Measurements from ENCODE around the gene RABAC1.

The RABAC1 gene

DNA sequence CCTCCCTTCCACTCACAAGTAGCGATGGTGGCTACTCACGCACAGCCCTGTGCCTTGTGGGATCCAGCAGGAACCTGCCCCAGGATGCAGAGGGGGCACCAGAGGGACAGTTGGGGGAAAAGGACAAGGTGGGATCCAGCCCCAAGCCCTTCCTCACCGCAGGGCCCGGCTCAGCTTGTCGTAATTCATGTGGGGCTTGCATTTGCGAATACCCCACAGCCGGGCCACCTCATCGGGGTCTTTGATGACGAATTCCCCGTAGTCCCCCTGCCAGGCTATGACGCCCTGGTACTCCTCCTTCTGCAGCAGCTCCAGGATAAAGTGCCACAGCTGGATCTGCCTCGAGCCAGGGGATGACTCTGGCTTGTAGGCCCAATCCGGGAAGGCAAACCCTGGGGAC, 49.4 kb downstream of the RABAC1 start:
- in situ Hi-C loops (cut with MboI; ENCODE audit: low pct_unique_long_range_greater_than_20kb, low sequenced_read_pairs): no loop called here
- no peak for DNase-seq

DNA sequence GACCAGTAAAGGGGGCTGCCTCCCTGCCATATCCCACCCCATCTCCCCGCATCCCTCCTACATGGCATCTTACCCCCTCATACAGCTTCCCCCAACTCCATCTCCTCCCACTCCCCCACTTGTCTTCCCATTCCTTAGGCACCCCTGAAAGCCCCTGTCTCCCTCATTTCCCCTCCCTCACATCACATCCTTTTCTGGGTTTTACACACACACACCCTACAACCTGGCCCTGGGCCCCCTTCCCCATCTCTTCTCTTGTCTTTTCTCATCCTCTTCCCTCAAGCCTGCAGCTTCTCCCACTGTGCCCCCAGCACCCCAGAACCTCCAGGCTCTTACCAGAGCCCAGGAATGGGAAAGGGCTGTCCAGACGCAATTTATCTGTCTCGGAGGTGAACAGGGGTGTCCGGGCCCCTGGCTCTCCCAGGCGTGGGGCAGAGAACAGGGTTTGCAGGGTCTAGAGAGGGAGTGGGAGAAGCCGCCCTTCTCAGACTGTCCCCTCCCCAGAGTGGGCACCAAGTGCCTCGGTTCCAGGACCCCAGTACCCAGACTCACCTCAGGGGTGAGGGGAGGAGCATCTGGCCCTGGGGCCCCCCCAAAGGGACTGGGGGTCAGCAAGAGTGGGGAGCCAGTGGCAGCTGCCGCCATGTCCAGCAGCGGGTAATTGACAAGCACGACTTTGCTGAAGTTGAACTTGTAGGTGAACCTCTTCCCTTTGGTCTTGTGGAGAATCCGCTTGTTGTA, 50.2 kb downstream of the RABAC1 start:
- DNase-seq: no peak
- in situ Hi-C loops (cut with MboI; ENCODE audit: low pct_unique_long_range_greater_than_20kb, low sequenced_read_pairs): no loop called here

GRCh38 chr19:41907994-41908615, 51.0 kb downstream of the RABAC1 start:
- no peak for DNase-seq
- in situ Hi-C loops (cut with MboI; ENCODE audit: low pct_unique_long_range_greater_than_20kb, low sequenced_read_pairs): no loop called here

DNA sequence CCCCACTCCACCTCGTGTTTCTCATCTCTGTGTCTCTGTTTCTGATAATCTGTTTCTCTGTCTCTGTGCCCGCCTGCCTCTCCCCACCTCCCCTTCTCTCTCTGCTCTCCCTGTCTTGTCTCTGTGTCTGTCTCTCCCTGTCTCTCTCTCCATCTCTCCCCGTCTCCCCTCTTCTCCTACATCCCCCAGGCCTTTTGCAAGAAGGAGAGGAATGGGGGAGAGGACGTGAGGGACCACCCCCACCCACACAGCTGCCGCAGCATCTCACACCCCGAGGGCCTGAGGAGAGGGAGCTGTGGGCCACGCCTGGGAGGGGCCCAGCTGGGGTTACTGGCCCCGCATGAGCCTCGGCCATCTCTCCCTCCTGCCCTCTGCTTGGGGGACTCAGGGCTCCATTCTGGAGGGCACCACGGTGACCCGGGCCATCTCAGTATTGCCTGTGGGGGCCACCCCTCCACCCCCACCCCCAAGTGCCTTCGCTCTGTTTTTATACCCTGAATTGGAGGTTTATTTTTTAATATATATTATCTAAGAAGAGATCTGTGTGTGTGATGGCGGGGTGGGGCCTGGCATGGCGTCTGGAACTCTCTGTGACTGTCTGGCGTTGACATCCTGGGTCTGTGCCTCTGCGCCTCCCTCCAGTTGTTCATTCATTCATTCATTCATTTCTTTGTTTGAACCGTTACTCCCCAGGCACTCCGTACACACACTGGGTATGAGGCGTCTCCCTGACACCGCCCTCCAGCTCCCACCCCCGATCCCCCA, 52.0 kb downstream of the RABAC1 start:
- DNase-seq: no peak
- in situ Hi-C loops (cut with MboI; ENCODE audit: low pct_unique_long_range_greater_than_20kb, low sequenced_read_pairs): no loop called here
